Omental fat pad (tissue), 4 donors: ENCODE results near the gene KCNQ1. TPM values are rescaled to one million over a fixed set of nuclear protein-coding genes. Genes with fewer than 3 reads are reported as not detected.

Experiments
- ATAC-seq: fragments of 150-250 bp; one replicate; pipeline ENCODE4 v1.9.1; 2016; ENCODE audit warnings: mild to moderate bottlenecking, moderate library complexity; ENCODE audit not compliant: low FRiP score
- DNase-seq: peaks from one replicate; pipeline ENCODE4 v3.0.0-alpha.2; 2019; ENCODE audit warnings: low spot score
- CTCF ChIP-seq, 3 donors: fragments of 450-650 bp; IDR thresholded peaks; one replicate each; pipeline ENCODE4 v1.5.1; 2016 to 2017; ENCODE audit warnings: antibody characterized with exemption in 3 of 3, mild to moderate bottlenecking in 3 of 3, moderate library complexity in 2 of 3
- total RNA-seq, 4 donors: library from RNA; depleted of rRNA; stranded (reverse); fragments of >200 nt; gene quantifications; one replicate each; pipeline ENCODE4 v1.1.0, GENCODE V29; 2016

KCNQ1 gene
- total RNA-seq, 4 donors from 2014 or later: 4.5 to 5.9 (median 5.2) TPM

GRCh38 chr11:2564588-2565425, 120.0 kb downstream of the KCNQ1 start:
- no peak for TF ChIP-seq CTCF (IDR thresholded peaks at IDR 0.05)

GRCh38 chr11:2565447-2566222, 120.8 kb downstream of the KCNQ1 start:
- no peak for TF ChIP-seq CTCF (IDR thresholded peaks at IDR 0.05)
- DNase-seq: no peak
- no peak for ATAC-seq

More at GRCh38 chr11:2564588-2565425, 120.0 kb downstream of the KCNQ1 start:
- DNase-seq (no peak), ATAC-seq (no peak)

- ATAC-seq (no peak), DNase-seq (no peak)
- TF ChIP-seq CTCF (IDR thresholded peaks at IDR 0.05): no peak
Observed at GRCh38 chr11:2566223-2567025, 121.6 kb downstream of the KCNQ1 start.

- TF ChIP-seq CTCF (IDR thresholded peaks at IDR 0.05): no peak
- no peak for DNase-seq
Observed at GRCh38 chr11:2567026-2567671, 122.3 kb downstream of the KCNQ1 start.

GRCh38 chr11:2569321-2569721, 124.5 kb downstream of the KCNQ1 start:
- ATAC-seq (no peak), DNase-seq (no peak)
- TF ChIP-seq CTCF (IDR thresholded peaks at IDR 0.05): no peak

More at GRCh38 chr11:2567026-2567671, 122.3 kb downstream of the KCNQ1 start:
- no peak for ATAC-seq

GRCh38 chr11:2569731-2570210, 125.0 kb downstream of the KCNQ1 start:
- TF ChIP-seq CTCF (IDR thresholded peaks at IDR 0.05): no peak
- ATAC-seq (no peak), DNase-seq (no peak)
